Tibial nerve (tissue), 4 donors: ENCODE data around the gene LGI2.

ENCODE experiments used
- EP300 ChIP-seq, 2 donors: sonication (generic); formaldehyde crosslinking; IDR thresholded peaks; one replicate each; pipeline ENCODE4 v1.6.1; 2017; ENCODE audit warnings: antibody characterized with exemption in 2 of 2, mild to moderate bottlenecking in 1 of 2
- POLR2A ChIP-seq, 2 donors: fragments of 450-650 bp; IDR thresholded peaks; one replicate each; pipeline ENCODE4 v1.6.1; 2017; ENCODE audit warnings: antibody characterized with exemption in 2 of 2, mild to moderate bottlenecking in 2 of 2, moderate library complexity in 2 of 2
- TF ChIP-seq, protein P1 (sequence below), 5 experiments: fragments of 200-600 bp in 3 of 5; fragments of 450-650 bp in 2 of 5; sonication (generic) in 3 of 5; IDR thresholded peaks; one replicate each; pipeline ENCODE4 v1.5.1; 2016 to 2019; ENCODE audit warnings: antibody characterized with exemption in 5 of 5, mild to moderate bottlenecking in 3 of 5, moderate library complexity in 2 of 5

DNA sequence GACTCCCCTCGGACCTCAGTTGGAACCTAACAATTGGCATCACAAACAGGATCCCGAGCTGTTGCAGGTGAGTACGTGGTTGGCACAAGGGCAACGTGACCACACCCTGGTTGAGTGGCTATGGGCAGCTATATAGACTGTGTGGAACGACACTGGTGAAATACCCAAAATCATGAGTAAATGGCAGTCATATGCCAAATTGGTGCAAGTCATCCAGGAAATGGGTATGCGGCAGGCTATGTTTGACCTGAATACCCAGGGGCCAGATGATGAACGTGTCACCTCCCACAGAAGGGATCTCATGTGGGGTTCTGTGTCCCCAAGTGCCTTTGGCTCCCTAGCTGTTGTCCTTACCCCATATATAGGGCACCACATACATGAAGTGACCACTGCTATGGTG lies 64.7 kb downstream of the LGI2 start:
- no peak for TF ChIP-seq POLR2A (IDR thresholded peaks at IDR 0.05)
- TF ChIP-seq, protein P1, sequence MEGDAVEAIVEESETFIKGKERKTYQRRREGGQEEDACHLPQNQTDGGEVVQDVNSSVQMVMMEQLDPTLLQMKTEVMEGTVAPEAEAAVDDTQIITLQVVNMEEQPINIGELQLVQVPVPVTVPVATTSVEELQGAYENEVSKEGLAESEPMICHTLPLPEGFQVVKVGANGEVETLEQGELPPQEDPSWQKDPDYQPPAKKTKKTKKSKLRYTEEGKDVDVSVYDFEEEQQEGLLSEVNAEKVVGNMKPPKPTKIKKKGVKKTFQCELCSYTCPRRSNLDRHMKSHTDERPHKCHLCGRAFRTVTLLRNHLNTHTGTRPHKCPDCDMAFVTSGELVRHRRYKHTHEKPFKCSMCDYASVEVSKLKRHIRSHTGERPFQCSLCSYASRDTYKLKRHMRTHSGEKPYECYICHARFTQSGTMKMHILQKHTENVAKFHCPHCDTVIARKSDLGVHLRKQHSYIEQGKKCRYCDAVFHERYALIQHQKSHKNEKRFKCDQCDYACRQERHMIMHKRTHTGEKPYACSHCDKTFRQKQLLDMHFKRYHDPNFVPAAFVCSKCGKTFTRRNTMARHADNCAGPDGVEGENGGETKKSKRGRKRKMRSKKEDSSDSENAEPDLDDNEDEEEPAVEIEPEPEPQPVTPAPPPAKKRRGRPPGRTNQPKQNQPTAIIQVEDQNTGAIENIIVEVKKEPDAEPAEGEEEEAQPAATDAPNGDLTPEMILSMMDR (IDR thresholded peaks at IDR 0.05), result no peak
- no peak for TF ChIP-seq EP300 (IDR thresholded peaks at IDR 0.05)
